Activated CD4-positive, alpha-beta T cell treated with anti-CD3 and anti-CD28 coated beads, Interleukin-2, amount 10 ng/mL, durations not matched to agents 7 days and 5 days (primary cell): ENCODE data around the gene CNTNAP2. TPM values are rescaled to one million over a fixed set of nuclear protein-coding genes. Genes with fewer than 3 reads are reported as not detected.

Source experiments
- CTCF ChIA-PET: fragments of 350-600 bp; sonication (Branson Sonifier 250); formaldehyde crosslinking; loops from one replicate; lab custom pipeline; 2021; ENCODE audit warnings: antibody characterized with exemption; lab: Charles Lee
- POLR2A ChIA-PET: fragments of 350-600 bp; sonication (Branson Sonifier 250); formaldehyde crosslinking; loops from one replicate; lab custom pipeline; 2021; ENCODE audit warnings: antibody characterized with exemption; lab: Charles Lee
- DNase-seq: peaks from one replicate; pipeline ENCODE4 v3.0.0-alpha.2; 2020
- H3K27ac Mint-ChIP-seq: one replicate; pipeline ENCODE4 v1.8.0; 2021; ENCODE audit warnings: mild to moderate bottlenecking, moderate library complexity, mixed read lengths
- H3K27me3 Mint-ChIP-seq: one replicate; pipeline ENCODE4 v1.8.0; 2021; ENCODE audit warnings: mixed read lengths
- H3K36me3 Mint-ChIP-seq: one replicate; pipeline ENCODE4 v1.8.0; 2021; ENCODE audit warnings: low read depth, mixed read lengths
- H3K4me1 Mint-ChIP-seq: one replicate; pipeline ENCODE4 v1.8.0; 2021; ENCODE audit warnings: mixed read lengths
- H3K4me3 Mint-ChIP-seq: one replicate; pipeline ENCODE4 v1.8.0; 2021; ENCODE audit warnings: mild to moderate bottlenecking, moderate library complexity, mixed read lengths
- H3K9me3 Mint-ChIP-seq: one replicate; pipeline ENCODE4 v1.8.0; 2021; ENCODE audit warnings: mixed read lengths
- total RNA-seq, 2 experiments: library from RNA; stranded (reverse); gene quantifications; one replicate each; pipeline ENCODE4 v1.2.3, GENCODE V29; 2021

CNTNAP2 gene
- total RNA-seq, 2 experiments from 2014 or later, result not detected

DNA sequence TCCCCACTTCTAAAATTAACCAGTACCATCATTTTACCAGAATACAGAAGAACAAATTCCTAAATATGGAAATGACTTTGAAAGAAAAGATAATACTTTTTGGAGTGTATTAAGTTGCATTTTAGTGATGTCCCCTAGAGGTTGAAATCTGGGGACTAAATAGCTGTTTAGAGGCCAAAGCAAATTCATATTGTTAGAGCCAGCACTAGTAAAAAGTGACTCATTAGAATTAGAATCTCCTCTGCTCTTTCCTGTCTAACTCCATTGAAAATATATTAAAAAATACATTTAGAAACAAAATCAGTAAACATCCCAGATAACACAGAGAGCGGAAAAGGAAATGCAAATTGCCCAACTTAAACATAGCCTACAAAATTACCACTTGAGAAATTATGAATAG, 1284.3 kb downstream of the CNTNAP2 start:
- POLR2A ChIA-PET, result no interaction called here
- H3K4me3 Mint-ChIP-seq, result no peak overlapping the region
- peaks cover 8% of the 10 kb centered on the region for H3K9me3 Mint-ChIP-seq
- no peak overlapping the region for H3K27ac Mint-ChIP-seq
- H3K36me3 Mint-ChIP-seq, result no peaks in the 10 kb centered on the region
- CTCF ChIA-PET, result interaction anchor here (0.8 kb wide), 1 partner anchor 11 kb away, joined by 3 read pairs; no protein-coding TSS in a partner anchor
- H3K4me1 Mint-ChIP-seq, result no peaks in the 10 kb centered on the region
- H3K27me3 Mint-ChIP-seq, result no peaks in the 10 kb centered on the region
- DNase-seq, result no peak

DNA sequence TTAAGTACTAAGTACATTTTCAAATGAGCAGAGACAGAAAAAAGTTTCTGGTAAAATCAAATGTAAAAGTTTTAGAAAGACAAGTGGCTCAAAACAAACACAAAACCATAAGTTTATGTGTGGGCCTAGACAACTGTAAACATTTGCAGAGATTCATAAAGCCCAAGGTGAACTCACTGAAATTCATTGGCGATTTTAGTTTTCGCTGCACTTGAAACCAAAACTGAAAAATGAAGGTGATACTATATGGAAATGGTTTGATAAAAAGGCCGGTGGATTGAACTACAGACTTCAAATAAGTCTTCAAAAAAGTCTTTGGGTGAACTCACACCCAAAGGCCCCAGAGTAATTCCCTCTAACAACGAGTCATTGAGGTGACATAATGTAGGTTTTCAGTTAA, 1289.0 kb downstream of the CNTNAP2 start:
- peaks cover 4% of the 10 kb centered on the region for H3K9me3 Mint-ChIP-seq
- H3K4me1 Mint-ChIP-seq, result no peaks in the 10 kb centered on the region
- CTCF ChIA-PET, result no interaction called here

DNA sequence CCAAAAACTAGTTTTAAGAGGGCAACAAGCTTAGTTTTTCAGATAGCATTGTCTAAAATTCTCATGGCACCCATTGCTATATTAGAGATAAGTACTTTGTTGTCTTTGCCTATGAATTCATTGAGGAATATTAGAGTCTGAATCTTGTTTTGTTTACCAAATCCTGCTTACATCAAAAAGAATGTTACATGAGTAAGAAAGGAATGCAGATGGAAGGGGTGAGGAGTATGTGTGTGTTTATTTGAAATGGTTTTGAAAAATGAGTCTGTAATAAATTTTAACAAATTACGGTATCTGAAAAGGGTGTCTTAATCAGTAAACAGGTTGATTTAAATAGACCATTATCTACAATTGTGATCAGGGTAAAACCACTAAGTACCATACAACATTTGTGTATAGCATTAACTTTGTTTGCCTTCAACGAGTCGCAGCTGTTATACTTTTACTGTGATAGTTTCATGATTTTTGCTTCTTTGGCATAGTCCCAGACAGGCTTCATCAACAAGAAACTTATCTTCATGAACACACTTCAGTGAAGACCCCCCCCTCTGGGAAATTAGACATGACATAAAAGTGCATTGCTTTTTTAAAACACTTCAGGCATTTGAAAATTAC, 1290.0 kb downstream of the CNTNAP2 start:
- H3K36me3 Mint-ChIP-seq, result no peaks in the 10 kb centered on the region
- H3K4me3 Mint-ChIP-seq, result no peak overlapping the region
- CTCF ChIA-PET, result no interaction called here
- peaks cover 4% of the 10 kb centered on the region for H3K9me3 Mint-ChIP-seq
- POLR2A ChIA-PET, result no interaction called here
- DNase-seq, result no peak
- no peaks in the 10 kb centered on the region for H3K4me1 Mint-ChIP-seq
- H3K27me3 Mint-ChIP-seq, result no peaks in the 10 kb centered on the region
- H3K27ac Mint-ChIP-seq, result no peak overlapping the region

More for the DNA sequence above, 1289.0 kb downstream of the CNTNAP2 start:
- no peak overlapping the region for H3K27ac Mint-ChIP-seq
- no peak overlapping the region for H3K4me3 Mint-ChIP-seq
- POLR2A ChIA-PET, result no interaction called here
- no peaks in the 10 kb centered on the region for H3K27me3 Mint-ChIP-seq
- no peaks in the 10 kb centered on the region for H3K36me3 Mint-ChIP-seq
- DNase-seq, result no peak

DNA sequence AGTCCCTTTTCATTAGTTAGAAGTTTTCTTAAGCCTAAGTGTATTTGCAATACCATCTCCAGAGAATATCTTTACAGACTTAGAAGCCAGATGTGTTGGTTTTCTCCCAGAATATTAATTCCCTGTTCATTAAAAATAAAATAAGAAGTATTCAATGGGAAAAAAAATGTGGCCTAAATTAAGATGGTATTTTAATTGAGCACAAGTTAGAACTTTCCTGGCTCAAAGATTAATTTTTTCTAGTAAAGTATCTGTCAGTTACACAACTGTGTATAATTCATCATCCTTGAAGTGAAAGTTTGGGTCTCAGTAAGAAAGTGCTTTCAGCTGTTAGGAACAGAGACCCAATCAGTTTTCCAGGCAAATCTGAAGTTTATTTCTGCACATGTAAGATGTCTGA, 1294.5 kb downstream of the CNTNAP2 start:
- no peaks in the 10 kb centered on the region for H3K27me3 Mint-ChIP-seq
- H3K4me3 Mint-ChIP-seq, result no peak overlapping the region
- peaks cover 7% of the 10 kb centered on the region for H3K9me3 Mint-ChIP-seq
- H3K36me3 Mint-ChIP-seq, result no peaks in the 10 kb centered on the region
- DNase-seq, result no peak
- no peak overlapping the region for H3K27ac Mint-ChIP-seq
- CTCF ChIA-PET, result interaction anchor here (0.6 kb wide), 1 partner anchor 171 kb away, joined by 4 read pairs; no protein-coding TSS in a partner anchor
- POLR2A ChIA-PET, result no interaction called here
- no peaks in the 10 kb centered on the region for H3K4me1 Mint-ChIP-seq

DNA sequence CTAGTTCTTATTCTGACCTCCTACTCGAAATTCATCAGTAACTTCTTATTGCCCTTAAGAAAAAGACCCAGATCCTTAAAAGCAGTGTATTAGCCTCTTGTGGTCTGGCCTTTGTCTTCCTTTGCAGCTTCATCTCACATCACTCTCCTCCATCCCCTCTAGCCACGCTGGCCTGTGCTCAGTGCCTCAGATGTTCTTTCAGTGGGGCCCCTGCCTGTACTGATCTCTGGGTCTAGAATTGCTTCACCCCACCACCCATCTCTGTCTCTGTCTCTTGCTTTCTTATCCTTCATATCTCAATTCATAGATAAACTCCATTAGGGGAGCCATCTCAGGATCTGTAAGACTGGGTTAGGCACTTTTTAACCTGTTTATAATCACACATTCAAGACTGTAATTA, 1295.5 kb downstream of the CNTNAP2 start:
- H3K36me3 Mint-ChIP-seq, result no peaks in the 10 kb centered on the region
- H3K9me3 Mint-ChIP-seq, result peaks cover 7% of the 10 kb centered on the region
- ChIA-PET CTCF (interaction anchor here (1.0 kb wide), 1 partner anchor 12 kb away, joined by 3 read pairs; no protein-coding TSS in a partner anchor), POLR2A (no interaction called here)
- no peaks in the 10 kb centered on the region for H3K27me3 Mint-ChIP-seq
- H3K4me1 Mint-ChIP-seq, result no peaks in the 10 kb centered on the region
- no peak for DNase-seq
- H3K4me3 Mint-ChIP-seq, result no peak overlapping the region
- no peak overlapping the region for H3K27ac Mint-ChIP-seq

DNA sequence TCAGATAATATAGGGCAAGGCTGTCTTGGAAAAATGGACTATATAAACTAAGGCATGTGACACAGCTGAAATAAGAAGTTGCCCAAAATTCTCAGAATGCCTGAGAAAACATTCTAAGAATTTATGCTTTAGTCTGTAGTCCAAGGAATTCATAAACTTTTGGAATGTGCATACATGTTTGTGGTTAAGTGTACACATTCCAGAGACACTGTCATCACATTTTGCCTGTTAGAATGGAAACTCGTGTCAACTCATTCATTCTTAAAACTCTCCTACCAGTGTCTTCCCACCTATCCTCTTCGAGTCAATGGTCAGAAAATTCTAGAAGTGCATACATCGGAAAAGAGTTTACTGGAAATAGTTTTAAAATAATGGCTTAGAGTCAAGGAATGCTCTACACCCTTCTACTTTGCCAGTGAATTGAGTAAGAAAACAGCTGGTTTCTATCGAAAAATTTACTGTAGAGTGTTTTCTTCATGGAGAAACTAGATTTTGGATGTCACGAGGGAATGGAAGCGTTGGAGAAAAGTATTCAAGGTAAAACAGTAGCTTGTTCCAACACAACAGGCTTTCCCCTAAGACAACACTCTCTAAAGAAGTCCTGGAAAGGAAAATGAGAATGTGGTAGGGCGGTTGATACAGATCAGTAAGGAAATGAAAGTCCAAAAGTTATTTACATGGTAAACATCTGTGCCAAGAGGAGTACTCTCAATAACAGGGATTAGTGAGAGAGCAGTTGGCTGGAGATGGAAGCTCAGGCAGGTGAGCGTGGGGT, 1296.4 kb downstream of the CNTNAP2 start:
- Mint-ChIP-seq H3K27ac (no peak overlapping the region), H3K27me3 (no peaks in the 10 kb centered on the region), H3K4me3 (no peak overlapping the region), H3K4me1 (no peaks in the 10 kb centered on the region), H3K9me3 (peaks cover 6% of the 10 kb centered on the region), H3K36me3 (no peaks in the 10 kb centered on the region)
- no peak for DNase-seq
- ChIA-PET CTCF (interaction anchor here (1.0 to 1.4 kb wide), 2 partner anchors 8 to 12 kb away, joined by 3 to 4 read pairs; no protein-coding TSS in a partner anchor), POLR2A (no interaction called here)

DNA sequence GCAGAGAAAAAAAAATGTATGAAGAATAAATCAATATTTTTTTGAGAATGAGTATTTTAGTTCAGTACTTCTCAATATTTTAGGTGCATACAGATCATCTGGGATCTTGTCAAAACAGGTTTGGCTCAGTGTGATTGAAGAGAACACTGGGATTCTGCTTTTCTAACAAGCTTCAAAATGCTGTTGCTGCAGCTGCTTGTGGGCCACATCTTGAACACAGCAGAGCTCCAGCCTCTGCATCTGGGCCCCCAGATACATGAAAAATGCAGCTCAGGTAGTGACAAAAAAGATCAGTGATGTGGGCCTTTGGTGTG, 1296.9 kb downstream of the CNTNAP2 start:
- Mint-ChIP-seq H3K27me3 (no peaks in the 10 kb centered on the region), H3K4me1 (no peaks in the 10 kb centered on the region), H3K4me3 (no peak overlapping the region), H3K36me3 (no peaks in the 10 kb centered on the region), H3K27ac (no peak overlapping the region), H3K9me3 (peaks cover 3% of the 10 kb centered on the region)
- POLR2A ChIA-PET, result no interaction called here
- CTCF ChIA-PET, result interaction anchor here (1.4 kb wide), 1 partner anchor 9 kb away, joined by 4 read pairs; no protein-coding TSS in a partner anchor
- no peak for DNase-seq

DNA sequence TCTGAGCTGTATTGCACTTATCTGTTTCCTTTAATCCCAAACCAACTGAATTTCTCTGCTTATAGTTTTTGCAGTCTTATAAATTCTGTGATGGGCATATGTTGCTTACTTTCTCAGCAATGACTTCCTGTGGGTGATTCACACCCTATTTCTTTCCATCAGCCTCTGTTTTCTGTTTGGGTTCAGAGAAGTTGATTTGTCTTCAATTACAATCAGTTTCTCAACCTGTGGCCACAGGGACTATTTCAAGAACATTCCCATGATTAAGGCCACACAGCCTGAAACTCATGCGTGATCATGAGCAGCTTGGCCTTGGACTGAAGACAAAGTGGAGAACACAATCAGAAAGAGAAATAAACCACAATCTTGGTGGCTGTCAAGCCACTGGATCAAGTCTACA, 1299.4 kb downstream of the CNTNAP2 start:
- POLR2A ChIA-PET, result no interaction called here
- H3K36me3 Mint-ChIP-seq, result no peaks in the 10 kb centered on the region
- H3K9me3 Mint-ChIP-seq, result peaks cover 3% of the 10 kb centered on the region

DNA sequence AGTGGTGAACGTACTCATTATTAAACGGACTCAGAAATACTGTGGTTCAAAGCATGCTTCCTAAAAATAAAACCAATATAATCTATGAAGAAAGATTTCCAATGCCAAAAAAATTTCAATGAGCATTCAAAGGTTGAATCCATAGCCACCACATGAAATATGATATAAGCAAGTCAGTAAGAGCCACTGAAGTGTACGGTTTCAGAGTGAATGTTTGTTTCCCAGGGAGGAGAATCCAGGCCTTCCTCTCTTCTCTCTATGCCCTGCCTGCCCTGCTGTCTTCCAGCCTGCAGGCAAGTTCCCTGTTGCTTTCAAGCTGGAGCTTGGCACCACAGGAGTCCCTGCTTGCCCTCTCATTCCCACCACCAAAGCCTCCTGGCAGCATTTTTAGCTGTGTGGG, 1302.4 kb downstream of the CNTNAP2 start:
- Mint-ChIP-seq H3K27ac (no peak overlapping the region), H3K4me1 (no peaks in the 10 kb centered on the region), H3K4me3 (no peak overlapping the region), H3K9me3 (peaks cover 3% of the 10 kb centered on the region), H3K27me3 (no peaks in the 10 kb centered on the region), H3K36me3 (no peaks in the 10 kb centered on the region)
- CTCF ChIA-PET, result no interaction called here
- POLR2A ChIA-PET, result no interaction called here
- DNase-seq, result no peak

More for the DNA sequence above, 1299.4 kb downstream of the CNTNAP2 start:
- H3K27ac Mint-ChIP-seq, result no peak overlapping the region
- CTCF ChIA-PET, result no interaction called here
- no peaks in the 10 kb centered on the region for H3K27me3 Mint-ChIP-seq
- H3K4me1 Mint-ChIP-seq, result no peaks in the 10 kb centered on the region
- no peak for DNase-seq
- H3K4me3 Mint-ChIP-seq, result no peak overlapping the region

DNA sequence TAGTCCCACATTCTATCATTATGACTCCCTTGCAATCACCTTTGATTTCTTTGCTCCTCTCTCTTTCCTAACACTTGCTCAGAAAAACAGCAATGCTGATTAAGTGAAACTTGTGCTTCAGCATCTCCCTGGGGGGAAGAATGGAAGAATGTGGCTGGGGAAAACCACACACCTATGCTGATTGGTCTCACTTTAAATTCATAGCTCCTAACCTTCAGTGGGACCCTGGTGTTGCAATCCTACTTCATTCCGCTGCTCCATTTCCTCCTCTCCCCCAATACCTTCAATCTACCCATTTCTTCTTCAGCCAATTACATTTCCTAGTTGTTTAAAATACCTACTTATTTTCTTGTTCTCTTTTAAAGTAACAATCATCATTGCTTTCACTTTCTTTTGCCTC, 1307.3 kb downstream of the CNTNAP2 start:
- Mint-ChIP-seq H3K27ac (no peak overlapping the region), H3K4me3 (no peak overlapping the region), H3K9me3 (no peaks in the 10 kb centered on the region), H3K36me3 (no peaks in the 10 kb centered on the region), H3K27me3 (no peaks in the 10 kb centered on the region), H3K4me1 (no peaks in the 10 kb centered on the region)
- CTCF ChIA-PET, result no interaction called here
- no peak for DNase-seq
- POLR2A ChIA-PET, result no interaction called here

DNA sequence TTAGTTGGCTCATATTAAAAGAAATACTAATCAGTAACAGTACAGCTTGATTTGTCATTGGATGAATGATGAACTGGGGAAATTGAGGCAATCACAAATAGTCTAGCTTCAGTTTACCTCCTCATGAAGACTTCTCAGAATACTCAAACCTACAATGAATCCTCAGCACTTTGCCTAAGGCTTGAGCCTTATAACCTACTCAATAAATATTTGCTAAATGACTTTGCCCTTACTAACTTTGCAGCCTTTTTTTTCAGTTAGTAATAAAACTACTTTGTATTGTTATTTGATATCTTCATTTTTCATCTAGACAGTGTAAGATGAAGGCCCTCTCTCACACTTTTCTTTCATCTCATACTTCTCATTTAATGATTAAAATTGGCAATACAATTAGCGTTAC, 1311.5 kb downstream of the CNTNAP2 start:
- Mint-ChIP-seq H3K36me3 (no peaks in the 10 kb centered on the region), H3K27me3 (no peaks in the 10 kb centered on the region), H3K27ac (no peak overlapping the region), H3K4me3 (no peak overlapping the region), H3K9me3 (peaks cover 2% of the 10 kb centered on the region), H3K4me1 (no peaks in the 10 kb centered on the region)
- no peak for DNase-seq
- CTCF ChIA-PET, result no interaction called here
- POLR2A ChIA-PET, result no interaction called here

DNA sequence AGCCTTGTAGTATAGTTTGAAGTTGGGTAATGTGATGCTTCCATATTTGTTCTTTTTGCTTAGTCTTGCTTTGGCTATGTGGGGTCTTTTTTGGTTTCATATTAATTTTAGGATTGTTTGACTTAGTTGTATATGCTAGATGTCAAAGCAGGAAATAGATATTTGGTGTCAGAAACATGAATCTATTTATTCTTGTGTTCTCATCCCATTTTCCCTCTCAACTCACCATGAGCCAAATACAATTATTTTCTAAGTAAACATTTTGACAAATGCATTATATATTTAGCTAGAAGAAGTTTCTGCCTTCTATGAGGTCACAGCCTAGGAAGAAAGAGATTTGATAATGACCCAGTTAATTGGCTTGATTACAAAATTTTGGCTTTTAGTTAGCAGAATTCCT, 1313.4 kb downstream of the CNTNAP2 start:
- Mint-ChIP-seq H3K27me3 (no peaks in the 10 kb centered on the region), H3K4me3 (no peak overlapping the region), H3K9me3 (peaks cover 2% of the 10 kb centered on the region), H3K27ac (no peak overlapping the region), H3K36me3 (no peaks in the 10 kb centered on the region), H3K4me1 (no peaks in the 10 kb centered on the region)
- POLR2A ChIA-PET, result no interaction called here
- DNase-seq, result no peak
- CTCF ChIA-PET, result no interaction called here

DNA sequence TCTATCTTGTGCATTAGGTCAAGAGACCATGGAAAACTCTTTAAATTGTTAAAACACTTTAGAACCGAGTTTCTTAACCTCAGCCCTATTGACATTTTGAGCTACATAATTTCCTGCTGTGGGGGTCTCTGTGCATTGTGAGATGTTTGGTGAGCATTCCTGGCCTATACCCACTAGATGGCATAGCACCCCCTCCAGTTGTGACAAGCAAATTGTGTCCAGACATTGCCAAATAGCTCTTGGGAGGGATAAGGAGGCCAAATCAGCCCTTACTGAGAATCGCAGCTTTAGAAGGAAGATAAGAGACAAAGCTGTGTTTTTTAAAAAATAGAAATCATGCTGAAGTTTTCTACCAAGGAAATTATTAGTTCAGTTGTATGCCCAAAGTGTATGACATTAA, 1315.5 kb downstream of the CNTNAP2 start:
- Mint-ChIP-seq H3K4me1 (no peaks in the 10 kb centered on the region), H3K27ac (no peak overlapping the region), H3K27me3 (no peaks in the 10 kb centered on the region), H3K9me3 (peaks cover 2% of the 10 kb centered on the region), H3K36me3 (no peaks in the 10 kb centered on the region), H3K4me3 (no peak overlapping the region)
- CTCF ChIA-PET, result no interaction called here
- POLR2A ChIA-PET, result no interaction called here
- no peak for DNase-seq
